ENCODE results near the gene INO80B. TPM values are rescaled to one million over a fixed set of nuclear protein-coding genes. Genes with fewer than 3 reads are reported as not detected.

INO80B gene
- total and polyA plus RNA-seq, 4 experiments from 2014 or later: 4.6 to 82.8 (median 42.0) TPM

GRCh38 chr2:74505448-74506246 lies 50.8 kb downstream of the INO80B start:
- Mint-ChIP-seq H3K36me3 (peaks cover 30 to 34% of the 10 kb centered on the region in 2 donors), H3K4me1 (peaks cover 19 to 75% (median 50%) of the 10 kb centered on the region in 4 donors), H3K4me3 (peak overlapping the region in 5 of 8 donors; percentile 2 to 78 (median 23)), H3K27me3 (peaks cover 17 to 56% of the 10 kb centered on the region in 2 donors), H3K27ac (peak overlapping the region in 1 of 7 donors; percentile 15), H3K9me3 (peaks cover 0 to 4% (median 0%) of the 10 kb centered on the region in 8 donors)
- H3K4me1 ChIP-seq (ENCODE audit: insufficient read depth, low read length): peaks cover 41% of the 10 kb centered on the region
- no peak overlapping the region for H3K27ac ChIP-seq (ENCODE audit: low read depth, low read length)
- no peak overlapping the region for H3K4me3 ChIP-seq (ENCODE audit: low read length in 2 of 2)
- ChIA-PET POLR2A (ENCODE audit: partially characterized antibody) (interaction anchor here (1.8 to 7.0 kb wide), 9 partner anchors 10 to 51 kb away, joined by 8 to 60 read pairs (median 19); partner anchors contain the start of genes AUP1, CCDC142, DQX1 and HTRA2), CTCF (ENCODE audit: partially characterized antibody) (no interaction called here)
- H3K36me3 ChIP-seq (ENCODE audit: insufficient read depth, low read length): peaks cover 15% of the 10 kb centered on the region
- no peak for DNase-seq
- no peaks in the 10 kb centered on the region for H3K9me3 ChIP-seq (ENCODE audit: control insufficient read depth in 1 of 2, low read length in 2 of 2)
- peaks cover 31% of the 10 kb centered on the region for H3K27me3 ChIP-seq (ENCODE audit: insufficient read depth, low read length)
- intact Hi-C loops (cut with micrococcal nuclease): loop anchor here (2.0 kb wide), 1 partner anchor 51 kb away; the partner anchor contains the start of gene INO80B

GRCh38 chr2:74507145-74507925 lies 52.4 kb downstream of the INO80B start, which contains the start of gene PCGF1:
PCGF1 (minus strand) TSS chr2:74507695; CDS start chr2:74507668, 27 bp downstream.
- peaks cover 16 to 45% of the 10 kb centered on the region in 2 donors for H3K27me3 Mint-ChIP-seq
- peaks cover 30 to 34% of the 10 kb centered on the region in 2 donors for H3K36me3 Mint-ChIP-seq
- intact Hi-C loops (cut with micrococcal nuclease): loop anchor here (1.0 to 2.0 kb wide), 5 partner anchors 22 to 53 kb away; partner anchors contain the start of genes AUP1, HTRA2, INO80B and TTC31
- Histone ChIP-seq H3K36me3 (ENCODE audit: insufficient read depth, low read length) (peaks cover 15% of the 10 kb centered on the region), H3K27ac (ENCODE audit: low read depth, low read length) (peak within 1 kb of the TSS; percentile 98), H3K9me3 (ENCODE audit: control insufficient read depth in 1 of 2, low read length in 2 of 2) (no peaks in the 10 kb centered on the region), H3K4me1 (ENCODE audit: insufficient read depth, low read length) (peaks cover 40% of the 10 kb centered on the region), H3K27me3 (ENCODE audit: insufficient read depth, low read length) (peaks cover 19% of the 10 kb centered on the region), H3K4me3 (ENCODE audit: low read length in 2 of 2) (peak within 1 kb of the TSS; percentile 83 to 97)
- H3K4me3 Mint-ChIP-seq: peak within 1 kb of the TSS; percentile 98 to 100 (median 100)
- peaks cover 0 to 4% (median 0%) of the 10 kb centered on the region in 8 donors for H3K9me3 Mint-ChIP-seq
- peak within 1 kb of the TSS; percentile 97 to 100 (median 100) for H3K27ac Mint-ChIP-seq
- DNase-seq: peak; percentile 98 to 99 (median 98)
- ChIA-PET CTCF (ENCODE audit: partially characterized antibody) (interaction anchor here (0.5 to 2.1 kb wide), 6 partner anchors 23 to 86 kb away, joined by 3 to 9 read pairs (median 3); partner anchors contain the start of genes CCDC142, HTRA2, MRPL53 and TTC31), POLR2A (ENCODE audit: partially characterized antibody) (interaction anchor here (0.9 to 7.0 kb wide), 12 partner anchors 9 to 86 kb away, joined by 3 to 60 read pairs (median 8); partner anchors contain the start of genes AUP1, C2orf81, CCDC142 and DQX1)
- H3K4me1 Mint-ChIP-seq: peaks cover 18 to 64% (median 46%) of the 10 kb centered on the region in 4 donors

Other genes starting within 250 kb of the INO80B start
- gene SLC4A5, start 111.7 kb upstream of the INO80B start, total RNA-seq: 10 to 100 TPM; 10.9 to 11.5 TPM
- gene SLC4A5, start 111.7 kb upstream of the INO80B start, polyA plus RNA-seq: 1 to 10 TPM in 1 of 2 donors, under 1 TPM in 1; 0.25 to 3.4 TPM
- gene DCTN1, start 74.8 kb upstream of the INO80B start, total RNA-seq: 100 to 1,000 TPM; 105 to 115 TPM
- gene DCTN1, start 74.8 kb upstream of the INO80B start, polyA plus RNA-seq: 10 to 100 TPM; 24.4 to 78.0 TPM
- 1 to 10 TPM; 5.3 to 7.5 TPM for gene C2orf81, start 33.5 kb upstream of the INO80B start, total RNA-seq
- gene C2orf81, start 33.5 kb upstream of the INO80B start, polyA plus RNA-seq: 1 to 10 TPM; 1.5 to 1.6 TPM
- 10 to 100 TPM; 36.3 to 41.0 TPM for gene WDR54, start 33.4 kb upstream of the INO80B start, total RNA-seq
- 100 to 1,000 TPM in 1 of 2 donors, 10 to 100 TPM in 1; 56.1 to 107 TPM for gene WDR54, start 33.4 kb upstream of the INO80B start, polyA plus RNA-seq
- not detected for gene RTKN, start 13.2 kb upstream of the INO80B start, total RNA-seq
- under 1 TPM in 1 of 2 donors, not detected in 1; 0.14 TPM for gene RTKN, start 13.2 kb upstream of the INO80B start, polyA plus RNA-seq
- 100 to 1,000 TPM; 108 to 109 TPM for gene WBP1, start 3.4 kb downstream of the INO80B start, total RNA-seq
- 10 to 100 TPM; 38.1 to 41.2 TPM for gene WBP1, start 3.4 kb downstream of the INO80B start, polyA plus RNA-seq
- gene MOGS, start 10.3 kb downstream of the INO80B start, total RNA-seq: 10 to 100 TPM; 92.3 to 94.1 TPM
- 10 to 100 TPM; 34.0 to 38.5 TPM for gene MOGS, start 10.3 kb downstream of the INO80B start, polyA plus RNA-seq
- 10 to 100 TPM; 72.8 to 82.3 TPM for gene MRPL53, start 17.6 kb downstream of the INO80B start, total RNA-seq
- 100 to 1,000 TPM in 1 of 2 donors, 10 to 100 TPM in 1; 96.5 to 120 TPM for gene MRPL53, start 17.6 kb downstream of the INO80B start, polyA plus RNA-seq
- gene CCDC142, start 27.9 kb downstream of the INO80B start, total RNA-seq: 10 to 100 TPM; 63.9 to 67.6 TPM
- gene CCDC142, start 27.9 kb downstream of the INO80B start, polyA plus RNA-seq: 10 to 100 TPM in 1 of 2 donors, 1 to 10 TPM in 1; 3.6 to 10.2 TPM
- gene TTC31, start 28.0 kb downstream of the INO80B start, total RNA-seq: 10 to 100 TPM; 43.7 to 46.9 TPM
- 10 to 100 TPM; 17.0 to 19.2 TPM for gene TTC31, start 28.0 kb downstream of the INO80B start, polyA plus RNA-seq
- gene LBX2, start 44.5 kb downstream of the INO80B start, total RNA-seq: under 1 TPM in 1 of 2 experiments, not detected in 1; 0.30 TPM
- gene LBX2, start 44.5 kb downstream of the INO80B start, polyA plus RNA-seq: under 1 TPM in 1 of 2 donors, not detected in 1; 0.23 TPM
- 10 to 100 TPM; 31.1 to 42.2 TPM for gene PCGF1, start 52.6 kb downstream of the INO80B start, total RNA-seq
- gene PCGF1, start 52.6 kb downstream of the INO80B start, polyA plus RNA-seq: 10 to 100 TPM; 10.4 to 16.7 TPM
- under 1 TPM; 0.52 to 0.53 TPM for gene TLX2, start 59.4 kb downstream of the INO80B start, total RNA-seq
- under 1 TPM; 0.14 to 0.33 TPM for gene TLX2, start 59.4 kb downstream of the INO80B start, polyA plus RNA-seq
- under 1 TPM; 0.35 to 0.44 TPM for gene DQX1, start 71.1 kb downstream of the INO80B start, total RNA-seq
- gene DQX1, start 71.1 kb downstream of the INO80B start, polyA plus RNA-seq: not detected
- gene AUP1, start 74.6 kb downstream of the INO80B start, total RNA-seq: 100 to 1,000 TPM; 153 to 158 TPM
- gene AUP1, start 74.6 kb downstream of the INO80B start, polyA plus RNA-seq: 100 to 1,000 TPM in 1 of 2 donors, 10 to 100 TPM in 1; 91.3 to 123 TPM
- gene HTRA2, start 74.8 kb downstream of the INO80B start, total RNA-seq: 10 to 100 TPM; 39.8 to 41.1 TPM
- 10 to 100 TPM; 22.0 to 25.7 TPM for gene HTRA2, start 74.8 kb downstream of the INO80B start, polyA plus RNA-seq
- under 1 TPM; 0.25 to 0.32 TPM for gene LOXL3, start 98.9 kb downstream of the INO80B start, total RNA-seq
- gene LOXL3, start 98.9 kb downstream of the INO80B start, polyA plus RNA-seq: not detected
- 10 to 100 TPM; 34.8 to 35.7 TPM for gene DOK1, start 99.6 kb downstream of the INO80B start, total RNA-seq
- gene DOK1, start 99.6 kb downstream of the INO80B start, polyA plus RNA-seq: 10 to 100 TPM; 14.2 to 26.8 TPM
- gene M1AP, start 193.2 kb downstream of the INO80B start, total RNA-seq: not detected
- under 1 TPM in 1 of 2 donors, not detected in 1; 0.47 TPM for gene M1AP, start 193.2 kb downstream of the INO80B start, polyA plus RNA-seq
- gene SEMA4F, start 199.2 kb downstream of the INO80B start, total RNA-seq: 10 to 100 TPM; 19.5 to 21.6 TPM
- 1 to 10 TPM; 6.8 to 8.1 TPM for gene SEMA4F, start 199.2 kb downstream of the INO80B start, polyA plus RNA-seq